H1 (cell line): ENCODE results near the gene MEGF9. TPM values are rescaled to one million over a fixed set of nuclear protein-coding genes. Genes with fewer than 3 reads are reported as not detected.

Experiments used
- CTCF ChIA-PET: fragments of 300-600 bp; sonication (Branson Sonifier 250); formaldehyde crosslinking; loops from one replicate; lab custom pipeline; 2021; ENCODE audit not compliant: partially characterized antibody; lab: Charles Lee
- POLR2A ChIA-PET: fragments of 300-600 bp; sonication (Branson Sonifier 250); formaldehyde crosslinking; loops from one replicate; lab custom pipeline; 2021; ENCODE audit warnings: inconsistent platforms; ENCODE audit not compliant: partially characterized antibody; lab: Charles Lee
- DNase-seq, 2 experiments: peaks; one replicate each; pipeline versions ENCODE4 v3.0.0 to v3.0.0-alpha.2; 2010 to 2022; ENCODE audit warnings: low spot score in 2 of 2, low read depth in 1 of 2, mixed read lengths in 1 of 2
- FAIRE-seq: peaks from 2 replicates; lab custom pipeline; 2011; peaks lifted over from hg19 to GRCh38; lab: Jason Lieb, UNC
- H2AFZ ChIP-seq: 2 replicates; pipeline ENCODE4 v1.8.1; 2012; ENCODE audit warnings: low read length, inconsistent platforms
- H2AK5ac ChIP-seq: 2 replicates; pipeline ENCODE4 v1.6.1; 2013; ENCODE audit warnings: low read depth, low read length
- H2BK120ac ChIP-seq: replicated peaks from 2 replicates; pipeline ENCODE3; 2013; ENCODE audit warnings: low read depth, low read length, inconsistent platforms
- H2BK12ac ChIP-seq: 2 replicates; pipeline ENCODE4 v1.6.1; 2013; ENCODE audit warnings: low read depth, low read length
- H2BK15ac ChIP-seq: 2 replicates; pipeline ENCODE4 v1.6.1; 2013; ENCODE audit warnings: low read length
- H2BK20ac ChIP-seq: 2 replicates; pipeline ENCODE4 v1.6.1; 2013; ENCODE audit warnings: low read length
- H2BK5ac ChIP-seq: 2 replicates; pipeline ENCODE4 v1.6.1; 2013; ENCODE audit warnings: low read depth, low read length
- H3K14ac ChIP-seq: 2 replicates; pipeline ENCODE4 v1.6.1; 2013; ENCODE audit warnings: inconsistent platforms; ENCODE audit not compliant: insufficient read length
- H3K18ac ChIP-seq: 2 replicates; pipeline ENCODE4 v1.6.1; 2013; ENCODE audit warnings: low read length; ENCODE audit errors: extremely low read depth
- H3K23ac ChIP-seq: 2 replicates; pipeline ENCODE4 v1.6.1; 2013; ENCODE audit warnings: inconsistent platforms; ENCODE audit not compliant: insufficient read length
- H3K23me2 ChIP-seq: 2 replicates; pipeline ENCODE4 v1.6.1; 2013; ENCODE audit warnings: low read depth, low read length
- H3K27ac ChIP-seq: 2 replicates; pipeline ENCODE4 v1.6.1; 2011; ENCODE audit warnings: low read depth, low read length, inconsistent platforms
- H3K27me3 ChIP-seq, 4 experiments: replicated peaks in 1 of 4; 1 replicate in 1 of 4; 2 replicates in 3 of 4; pipeline versions ENCODE4 v1.6.1 to v1.8.1; 2011 to 2013; ENCODE audit warnings: low read length in 3 of 4, mild to moderate bottlenecking in 3 of 4, inconsistent platforms in 2 of 4, mixed read lengths in 2 of 4, moderate library complexity in 1 of 4; ENCODE audit not compliant: control insufficient read depth in 3 of 4, insufficient read depth in 3 of 4; ENCODE audit errors: extremely low read depth in 1 of 4
- H3K36me3 ChIP-seq, 4 experiments: 2 replicates each; pipeline versions ENCODE4 v1.6.1 to v1.8.1; 2011 to 2013; ENCODE audit warnings: mild to moderate bottlenecking in 4 of 4, low read length in 3 of 4, moderate library complexity in 2 of 4, control low read depth in 1 of 4, inconsistent platforms in 1 of 4; ENCODE audit not compliant: insufficient read depth in 4 of 4, control insufficient read depth in 2 of 4
- H3K4ac ChIP-seq: replicated peaks from 2 replicates; pipeline ENCODE3; 2013; ENCODE audit warnings: low read length, low read depth, mixed read lengths, inconsistent platforms; ENCODE audit not compliant: insufficient read length
- H3K4me1 ChIP-seq, 4 experiments: replicated peaks in 1 of 4; 1 replicate in 1 of 4; 2 replicates in 3 of 4; pipeline versions ENCODE4 v1.6.1 to v1.8.1; 2011 to 2013; ENCODE audit warnings: low read length in 3 of 4, inconsistent platforms in 2 of 4, mixed read lengths in 1 of 4; ENCODE audit not compliant: insufficient read depth in 4 of 4, control insufficient read depth in 3 of 4
- H3K4me2 ChIP-seq, 2 experiments: 2 replicates each; pipeline versions ENCODE4 v1.6.1 to v1.8.1; 2011 to 2013; ENCODE audit warnings: low read depth in 2 of 2, low read length in 2 of 2, control low read depth in 1 of 2, inconsistent platforms in 1 of 2, mild to moderate bottlenecking in 1 of 2; ENCODE audit not compliant: insufficient read depth in 1 of 2
- H3K4me3 ChIP-seq, 4 experiments: fragments of 200-600, 300-600 bp in 1 of 4; sonication (generic), shearing (Covaris generic), sonication (Bioruptor Twin) in 1 of 4; 2 replicates each; pipeline versions ENCODE4 v1.5.1 to v1.8.1; 2011 to 2016; ENCODE audit warnings: low read length in 4 of 4, low read depth in 3 of 4, control low read depth in 2 of 4, inconsistent platforms in 2 of 4, mild to moderate bottlenecking in 2 of 4, mixed read lengths in 1 of 4, moderate library complexity in 1 of 4; ENCODE audit not compliant: insufficient read depth in 2 of 4; ENCODE audit errors: extremely low read depth in 1 of 4
- H3K56ac ChIP-seq: replicated peaks from 2 replicates; pipeline ENCODE3; 2013; ENCODE audit warnings: low read depth, mild to moderate bottlenecking, mixed read lengths, low read length, inconsistent platforms; ENCODE audit not compliant: insufficient read length
- H3K79me1 ChIP-seq: 2 replicates; pipeline ENCODE4 v1.6.1; 2013; ENCODE audit warnings: low read depth, low read length, control low read depth
- H3K79me2 ChIP-seq, 2 experiments: 2 replicates each; pipeline versions ENCODE4 v1.6.1 to v1.8.1; 2012 to 2013; ENCODE audit warnings: low read length in 2 of 2, mild to moderate bottlenecking in 2 of 2, inconsistent platforms in 1 of 2; ENCODE audit not compliant: insufficient read depth in 2 of 2, control insufficient read depth in 1 of 2
- H3K9ac ChIP-seq, 4 experiments: replicated peaks in 1 of 4; 1 replicate in 1 of 4; 2 replicates in 3 of 4; pipeline versions ENCODE4 v1.6.1 to v1.8.1; 2011 to 2013; ENCODE audit warnings: low read depth in 3 of 4, low read length in 3 of 4, control low read depth in 2 of 4, mild to moderate bottlenecking in 2 of 4, moderate library complexity in 2 of 4, inconsistent platforms in 1 of 4; ENCODE audit errors: extremely low read depth in 1 of 4
- H3K9me3 ChIP-seq, 2 experiments: 2 replicates each; pipeline versions ENCODE4 v1.6.1 to v1.8.1; 2012 to 2013; ENCODE audit warnings: mild to moderate bottlenecking in 2 of 2, moderate library complexity in 2 of 2, control low read depth in 1 of 2, inconsistent platforms in 1 of 2, low read depth in 1 of 2, low read length in 1 of 2, mixed read lengths in 1 of 2; ENCODE audit not compliant: insufficient read depth in 2 of 2
- H4K20me1 ChIP-seq, 2 experiments: replicated peaks in 1 of 2; 2 replicates each; pipeline versions ENCODE3 to v1.8.1; 2011 to 2013; ENCODE audit warnings: inconsistent platforms in 2 of 2, low read length in 2 of 2, mild to moderate bottlenecking in 1 of 2; ENCODE audit not compliant: insufficient read depth in 2 of 2, control insufficient read depth in 1 of 2
- H4K5ac ChIP-seq: 2 replicates; pipeline ENCODE4 v1.6.1; 2013; ENCODE audit warnings: low read length, low read depth, mixed read lengths, inconsistent platforms; ENCODE audit not compliant: insufficient read length
- H4K8ac ChIP-seq: 2 replicates; pipeline ENCODE4 v1.8.0; 2013; ENCODE audit warnings: mild to moderate bottlenecking, moderate library complexity, low read length, inconsistent platforms; ENCODE audit not compliant: insufficient read depth; ENCODE audit errors: extremely low read depth
- H4K91ac ChIP-seq: replicated peaks from 2 replicates; pipeline ENCODE3; 2013; ENCODE audit warnings: low read length, mixed read lengths, inconsistent platforms; ENCODE audit not compliant: insufficient read length
- FOSL1 ChIP-seq: IDR thresholded peaks from 2 replicates; pipeline ENCODE4 v1.6.1; 2011; ENCODE audit warnings: mild to moderate bottlenecking, low read depth, low read length, moderate library complexity; ENCODE audit not compliant: insufficient read depth
- GTF2F1 ChIP-seq: IDR thresholded peaks from 2 replicates; pipeline ENCODE4 v1.6.1; 2012; ENCODE audit warnings: low read depth, low read length, improper control_type of control experiment, borderline replicate concordance
- KDM5A ChIP-seq: fragments of 200-600 bp; IDR thresholded peaks from 2 replicates; pipeline ENCODE4 v1.7.1; 2012; ENCODE audit warnings: mild to moderate bottlenecking, low read length, inconsistent platforms, mixed read lengths
- PHF8 ChIP-seq: fragments of 200-600 bp; sonication (generic); conservative IDR thresholded peaks from 2 replicates; pipeline ENCODE4 v1.7.1; 2012; ENCODE audit warnings: low read depth, mild to moderate bottlenecking, inconsistent platforms, low read length, moderate library complexity
- RBBP5 ChIP-seq: IDR thresholded peaks from 2 replicates; pipeline ENCODE4 v1.7.1; 2012; ENCODE audit warnings: low read depth, mild to moderate bottlenecking, inconsistent platforms, low read length, moderate library complexity, borderline replicate concordance
- SIX5 ChIP-seq: IDR thresholded peaks from 2 replicates; pipeline ENCODE4 v1.6.1; 2011; ENCODE audit warnings: mild to moderate bottlenecking, low read depth, low read length
- TAF7 ChIP-seq: optimal IDR thresholded peaks from 2 replicates; pipeline ENCODE3; 2011; ENCODE audit warnings: low read depth, mild to moderate bottlenecking, inconsistent platforms, low read length, moderate library complexity, borderline replicate concordance
- TCF12 ChIP-seq: IDR thresholded peaks from 2 replicates; pipeline ENCODE4 v1.6.1; 2011; ENCODE audit warnings: low read depth, mild to moderate bottlenecking, low read length
- TEAD4 ChIP-seq: IDR thresholded peaks from 2 replicates; pipeline ENCODE4 v1.6.1; 2012; ENCODE audit warnings: low read depth, low read length, inconsistent platforms, mixed read lengths
- ZNF274 ChIP-seq: IDR thresholded peaks from 2 replicates; pipeline ENCODE4 v1.7.0; 2012; ENCODE audit warnings: low read length, borderline replicate concordance; ENCODE audit errors: extremely low read depth
- WGBS, 2 experiments: shearing (Covaris generic) in 1 of 2; methylation state at CpG; one replicate each; pipeline versions ENCODE4 v1.1.6 to v1.1.7; 2013 to 2015; ENCODE audit warnings: low lambda C conversion rate in 2 of 2, mixed read lengths in 2 of 2, inconsistent platforms in 1 of 2, low coverage in 1 of 2, missing lambda C conversion rate in 1 of 2; ENCODE audit not compliant: insufficient replicate concordance in 2 of 2, insufficient coverage in 1 of 2, insufficient read length in 1 of 2; ENCODE audit errors: extremely low coverage in 1 of 2, missing lambda C conversion rate in 1 of 2; 5-methylcytosine and 5-hydroxymethylcytosine counted together
- polyA plus RNA-seq, 7 experiments: library from polyadenylated mRNA; depleted of rRNA in 3 of 7; stranded (reverse) in 5 of 7; unstranded in 2 of 7; fragments of >200 nt in 5 of 7; fragments of 200-250 nt in 2 of 7; gene quantifications; 1 replicate in 5 of 7; 2 replicates in 1 of 7; 4 replicates in 1 of 7; pipeline versions ENCODE4 v1.2.1 to v1.2.3, GENCODE V29; 2011 to 2013; ENCODE audit warnings: missing spikeins in 2 of 7, mixed read lengths in 2 of 7
- total RNA-seq: library from RNA; stranded (reverse); fragmentation: NEBNext Ultra II Directional; extraction: Animal tissue kit (Norgen Biotek cat#: 25700); gene quantifications from 2 replicates; pipeline ENCODE4 v1.2.1, GENCODE V29; 2021

MEGF9 gene
- total and polyA plus RNA-seq, 2 of the 8 experiments (the other 6 are each of a cell fraction or from before 2014, with no cell fraction given), result 0.45 to 1.8 TPM

DNA sequence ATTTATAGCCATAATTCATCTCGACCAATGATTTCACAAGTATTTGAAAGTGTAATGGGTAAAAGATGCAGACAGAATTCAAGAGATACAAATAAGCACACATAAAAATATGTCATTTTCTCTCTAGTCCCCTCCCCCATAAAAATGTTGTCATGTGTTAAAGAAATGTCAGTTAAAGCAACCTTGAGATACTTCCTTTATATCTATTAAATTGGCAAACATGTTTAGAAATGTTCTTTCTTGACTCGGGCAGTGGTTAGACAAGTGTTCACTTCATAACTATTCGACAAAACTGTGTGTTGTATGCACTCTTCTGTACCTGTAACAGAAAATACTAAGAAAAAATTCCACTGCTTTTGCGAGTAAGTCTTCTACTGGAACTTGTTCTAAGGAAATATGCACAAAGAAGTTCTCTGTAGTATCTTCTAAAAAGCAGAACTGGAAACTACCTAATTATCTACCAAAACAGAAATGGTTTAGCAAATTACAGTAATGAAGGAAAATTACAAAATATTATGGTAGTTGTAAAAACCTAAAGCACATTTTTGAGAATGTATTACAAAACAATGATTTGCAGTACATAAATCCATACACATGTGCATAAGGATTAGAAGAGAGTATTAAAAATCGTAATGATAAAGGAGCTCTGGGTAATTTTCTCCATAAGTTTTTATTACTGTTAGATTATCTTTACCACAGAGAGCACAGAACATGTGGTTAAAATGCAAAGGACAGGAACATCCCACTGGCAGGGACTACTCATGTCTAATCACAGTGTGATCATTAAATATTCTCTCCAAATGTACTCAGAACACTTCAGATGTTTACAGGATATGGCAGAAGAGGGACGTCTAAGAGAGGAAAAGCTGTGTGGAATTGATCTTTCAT, 43.0 kb upstream of the MEGF9 start:
- H2BK5ac ChIP-seq, result no peak overlapping the region
- 87% methylated on average over 6 of the region's 6 CpGs; no CpG with 5 or more reads in 1 of the 2 experiments for WGBS, 2 experiments
- no peak overlapping the region for H3K27ac ChIP-seq
- no peak overlapping the region for H3K14ac ChIP-seq
- no peak overlapping the region for H3K4me3 ChIP-seq
- no peak overlapping the region for H3K23ac ChIP-seq
- peaks cover 1 to 3% of the 10 kb centered on the region in 2 experiments for H4K20me1 ChIP-seq
- H3K79me1 ChIP-seq, result no peaks in the 10 kb centered on the region
- H2AK5ac ChIP-seq, result no peak overlapping the region
- H4K8ac ChIP-seq, result no peak overlapping the region
- no peak overlapping the region for H2BK120ac ChIP-seq
- ChIA-PET CTCF (interaction anchor here (0.8 to 4.4 kb wide), 14 partner anchors 11 to 303 kb away, joined by 3 to 30 read pairs (median 4); no protein-coding TSS in a partner anchor), POLR2A (interaction anchor here (1.8 kb wide), 1 partner anchor 8 kb away, joined by 6 read pairs; no protein-coding TSS in a partner anchor)
- H4K5ac ChIP-seq, result no peak overlapping the region
- no peak overlapping the region for H3K4ac ChIP-seq
- DNase-seq (no peak), FAIRE-seq (no peak)
- no peaks in the 10 kb centered on the region for H3K23me2 ChIP-seq
- H3K56ac ChIP-seq, result no peak overlapping the region
- H3K9ac ChIP-seq, result no peak overlapping the region
- no peak overlapping the region for H2AFZ ChIP-seq
- H3K18ac ChIP-seq, result no peak overlapping the region
- TF ChIP-seq TCF12 (no peak), GTF2F1 (no peak), TEAD4 (no peak), RBBP5 (no peak), FOSL1 (no peak), TAF7 (no peak), KDM5A (no peak), PHF8 (no peak), SIX5 (no peak), ZNF274 (no peak)
- peaks cover 0 to 14% (median 2%) of the 10 kb centered on the region in 4 experiments; a peak in 3 of 8 replicates for H3K36me3 ChIP-seq
- no peak overlapping the region for H2BK12ac ChIP-seq
- H3K27me3 ChIP-seq, result no peaks in the 10 kb centered on the region
- no peak overlapping the region for H4K91ac ChIP-seq
- H3K4me2 ChIP-seq, result no peak overlapping the region
- H2BK20ac ChIP-seq, result no peak overlapping the region
- H3K79me2 ChIP-seq, result no peaks in the 10 kb centered on the region
- H3K4me1 ChIP-seq, result no peaks in the 10 kb centered on the region
- no peak overlapping the region for H2BK15ac ChIP-seq
- H3K9me3 ChIP-seq, result no peaks in the 10 kb centered on the region
